NCI-H2196 treated with DMSO at 0.1 percent for 48 hours (cell line): ENCODE data around the gene AQP12A.

Experiments used
- DNase-seq: peaks from one replicate; lab custom pipeline; 2025; ENCODE audit not compliant: unreplicated experiment; lab: John Stamatoyannopoulos, UW

The AQP12A gene

GRCh38 chr2:240736281-240737250, 44.9 kb downstream of the AQP12A start:
- no peak for DNase-seq

GRCh38 chr2:240737512-240737911, 45.8 kb downstream of the AQP12A start:
- no peak for DNase-seq

DNA sequence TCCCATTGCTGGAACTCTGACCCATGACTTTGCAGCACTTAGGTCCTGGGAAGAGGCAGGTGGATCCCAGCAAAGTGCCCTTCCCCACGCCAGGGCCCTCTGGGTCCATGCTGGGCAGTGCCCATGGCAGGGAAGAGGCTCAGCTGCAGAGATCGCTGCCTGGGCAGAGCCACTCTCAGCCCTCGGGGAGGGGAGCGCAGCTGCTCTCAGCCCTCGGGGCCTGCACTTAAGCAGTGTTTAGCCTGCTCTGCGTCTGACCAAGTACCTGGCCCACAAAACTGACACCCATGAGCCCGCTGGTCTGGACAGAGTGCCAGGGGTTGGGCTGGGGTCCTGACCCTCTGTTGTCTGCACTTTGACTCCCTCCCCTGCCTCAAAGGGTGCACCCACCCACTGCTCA, 46.3 kb downstream of the AQP12A start:
- no peak for DNase-seq

DNA sequence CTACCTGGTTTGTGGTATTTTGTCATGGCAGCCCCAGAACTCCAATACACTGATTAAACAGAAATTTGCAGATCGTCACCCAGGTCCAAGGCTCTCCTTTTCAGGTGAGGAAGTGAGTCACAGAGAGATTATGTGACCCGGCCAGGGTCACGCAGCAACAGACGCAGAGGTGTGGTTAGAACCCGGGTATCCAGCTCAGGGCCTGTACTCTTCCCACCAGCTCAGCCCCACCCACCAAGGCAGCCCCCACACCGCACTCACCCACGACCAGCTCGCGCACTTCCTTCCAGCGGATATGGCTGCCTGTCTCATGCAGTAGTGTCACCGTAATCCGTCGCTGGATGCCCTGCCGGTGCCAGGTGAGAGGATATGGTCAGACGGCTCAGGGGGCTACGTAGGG, 48.1 kb downstream of the AQP12A start:
- DNase-seq: no peak

DNA sequence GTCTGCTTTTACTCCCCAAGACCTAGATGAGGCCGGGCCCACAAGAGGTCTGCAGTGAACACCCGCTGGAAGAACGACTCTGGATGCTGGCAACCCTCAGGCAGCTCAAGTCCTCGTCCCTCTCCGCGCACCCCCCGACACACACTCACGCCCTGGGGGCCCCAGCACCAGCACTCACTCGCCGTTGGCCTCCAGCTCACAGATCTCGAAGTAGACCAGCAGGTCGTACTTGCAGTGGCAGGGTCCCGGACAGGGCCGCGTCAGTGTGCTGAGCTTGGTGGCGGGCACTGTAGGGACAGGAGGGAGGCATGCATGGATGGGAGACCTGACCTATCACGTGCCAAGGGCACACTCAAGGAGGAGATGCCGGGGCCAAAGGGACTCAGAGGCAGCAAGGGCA, 49.4 kb downstream of the AQP12A start:
- DNase-seq: no peak

DNA sequence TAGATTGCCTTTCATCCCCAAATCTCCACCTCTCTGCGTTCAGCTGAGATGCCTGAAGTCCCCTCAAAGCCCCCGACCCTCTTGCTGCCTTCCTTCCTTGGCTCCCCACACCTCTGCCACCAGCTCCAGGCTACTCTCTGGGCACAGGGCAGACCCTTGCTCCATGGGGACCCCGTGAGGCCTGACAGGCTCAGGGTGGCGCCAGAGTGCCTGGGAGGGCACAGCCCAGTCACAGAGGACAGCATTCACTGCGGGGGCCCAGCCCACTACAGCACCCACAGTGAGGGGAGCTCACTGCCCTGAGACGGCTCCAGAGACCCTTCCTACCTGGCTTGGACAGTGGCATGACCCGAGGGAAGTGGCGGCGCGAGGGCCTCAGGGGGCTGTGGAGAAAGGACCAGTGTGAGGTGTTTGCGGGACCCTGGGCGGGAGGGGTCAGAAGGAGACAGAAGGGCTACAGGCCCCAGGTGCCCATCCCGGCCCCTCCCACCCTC, 51.0 kb downstream of the AQP12A start:
- DNase-seq: no peak

- no peak for DNase-seq
These were observed 53.8 kb downstream of the AQP12A start for GRCh38 chr2:240745456-240745855.

GRCh38 chr2:240745962-240746361, 54.3 kb downstream of the AQP12A start:
- DNase-seq: no peak

DNA sequence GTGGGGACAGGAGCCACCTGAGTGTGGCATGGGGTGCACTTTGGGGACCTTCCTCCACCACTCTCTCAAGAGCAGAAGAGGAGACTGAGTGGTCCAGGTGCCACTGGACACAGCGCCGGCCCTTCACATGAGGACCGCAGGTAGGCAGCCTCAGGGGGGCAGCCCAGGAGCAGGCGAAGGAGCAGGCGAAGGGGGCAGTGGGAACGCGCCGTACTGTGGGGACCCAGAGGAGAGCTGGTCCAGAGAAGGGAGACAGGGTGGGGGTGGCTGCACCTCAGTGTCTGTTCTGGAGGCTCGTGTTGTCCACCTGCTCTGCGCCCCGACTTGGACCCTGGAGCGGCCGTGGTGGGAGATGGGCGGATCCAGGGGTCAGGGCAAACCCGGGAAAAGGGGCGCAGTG, 55.0 kb downstream of the AQP12A start:
- no peak for DNase-seq

DNA sequence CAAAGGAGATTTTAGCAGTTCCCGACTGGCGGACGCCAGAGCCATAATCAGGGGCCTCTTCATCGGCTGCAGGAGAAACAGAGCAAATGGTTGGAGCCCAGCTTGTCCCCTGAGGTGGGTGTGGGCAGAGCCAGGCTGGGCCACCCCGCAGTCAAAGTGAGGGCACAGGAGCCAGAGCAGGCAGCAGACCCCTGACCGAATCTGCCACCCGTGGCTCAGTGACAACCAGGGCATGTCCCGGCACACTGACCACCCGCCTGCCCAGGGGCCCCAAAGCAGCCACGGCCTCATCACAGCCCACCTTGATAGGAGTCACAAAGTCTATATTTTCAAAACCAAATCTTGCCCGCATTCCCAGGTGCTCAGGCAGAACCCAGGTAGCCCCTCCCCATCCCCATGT, 55.6 kb downstream of the AQP12A start:
- no peak for DNase-seq
